Measurements from ENCODE around the gene OTOS. TPM values are rescaled to one million over a fixed set of nuclear protein-coding genes. Genes with fewer than 3 reads are reported as not detected.

Gene OTOS
- total RNA-seq, 2 experiments from 2014 or later: not detected

DNA sequence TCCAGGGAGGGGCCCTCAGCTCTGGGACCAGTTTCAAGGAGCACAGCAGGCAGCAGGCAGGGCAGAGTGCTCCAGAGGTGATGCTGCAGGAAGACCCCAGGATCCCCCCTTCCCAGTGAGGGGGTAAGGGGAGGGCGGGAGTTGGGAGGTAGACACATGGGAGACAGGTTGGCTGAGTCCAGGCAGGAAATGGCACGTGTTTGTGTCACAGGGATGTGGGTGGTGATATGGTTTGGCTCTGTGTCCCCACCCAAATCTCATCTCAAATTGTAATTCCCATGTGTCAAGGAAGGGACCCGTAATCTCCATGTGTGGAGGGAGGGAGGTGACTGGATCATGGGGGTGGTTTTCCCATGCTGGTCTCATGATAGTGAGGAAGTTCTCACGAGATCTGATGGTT is 25.2 kb upstream of the OTOS start:
- ChIA-PET CTCF (no interaction called here), POLR2A (no interaction called here)
- no peak for ATAC-seq
- Mint-ChIP-seq H3K4me1 (ENCODE audit: low read depth) (no peaks in the 10 kb centered on the region), H3K9me3 (no peaks in the 10 kb centered on the region), H3K4me3 (no peak overlapping the region), H3K27ac (no peak overlapping the region), H3K27me3 (peaks cover 6% of the 10 kb centered on the region), H3K36me3 (ENCODE audit: low read depth) (no peaks in the 10 kb centered on the region)
- DNase-seq: no peak
- intact Hi-C loops (cut with micrococcal nuclease): no loop called here
- TF ChIP-seq, protein P1, sequence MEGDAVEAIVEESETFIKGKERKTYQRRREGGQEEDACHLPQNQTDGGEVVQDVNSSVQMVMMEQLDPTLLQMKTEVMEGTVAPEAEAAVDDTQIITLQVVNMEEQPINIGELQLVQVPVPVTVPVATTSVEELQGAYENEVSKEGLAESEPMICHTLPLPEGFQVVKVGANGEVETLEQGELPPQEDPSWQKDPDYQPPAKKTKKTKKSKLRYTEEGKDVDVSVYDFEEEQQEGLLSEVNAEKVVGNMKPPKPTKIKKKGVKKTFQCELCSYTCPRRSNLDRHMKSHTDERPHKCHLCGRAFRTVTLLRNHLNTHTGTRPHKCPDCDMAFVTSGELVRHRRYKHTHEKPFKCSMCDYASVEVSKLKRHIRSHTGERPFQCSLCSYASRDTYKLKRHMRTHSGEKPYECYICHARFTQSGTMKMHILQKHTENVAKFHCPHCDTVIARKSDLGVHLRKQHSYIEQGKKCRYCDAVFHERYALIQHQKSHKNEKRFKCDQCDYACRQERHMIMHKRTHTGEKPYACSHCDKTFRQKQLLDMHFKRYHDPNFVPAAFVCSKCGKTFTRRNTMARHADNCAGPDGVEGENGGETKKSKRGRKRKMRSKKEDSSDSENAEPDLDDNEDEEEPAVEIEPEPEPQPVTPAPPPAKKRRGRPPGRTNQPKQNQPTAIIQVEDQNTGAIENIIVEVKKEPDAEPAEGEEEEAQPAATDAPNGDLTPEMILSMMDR (IDR thresholded peaks at IDR 0.05): no peak

- ChIA-PET POLR2A (interaction anchor here (0.6 kb wide), 1 partner anchor 99 kb away, joined by 3 read pairs; no protein-coding TSS in a partner anchor), CTCF (no interaction called here)
- intact Hi-C loops (cut with micrococcal nuclease): no loop called here
- H3K4me1 Mint-ChIP-seq (ENCODE audit: low read depth): no peaks in the 10 kb centered on the region
- H3K27ac Mint-ChIP-seq: no peak overlapping the region
- ATAC-seq (no peak), DNase-seq (no peak)
- no peak overlapping the region for H3K4me3 Mint-ChIP-seq
- no peaks in the 10 kb centered on the region for H3K9me3 Mint-ChIP-seq
- peaks cover 6% of the 10 kb centered on the region for H3K27me3 Mint-ChIP-seq
- H3K36me3 Mint-ChIP-seq (ENCODE audit: low read depth): no peaks in the 10 kb centered on the region
- TF ChIP-seq, protein P1 (IDR thresholded peaks at IDR 0.05): no peak
Observed at GRCh38 chr2:240165034-240165433, 24.6 kb upstream of the OTOS start.

- Mint-ChIP-seq H3K9me3 (no peaks in the 10 kb centered on the region), H3K27ac (no peak overlapping the region), H3K4me1 (ENCODE audit: low read depth) (no peaks in the 10 kb centered on the region), H3K27me3 (peaks cover 6% of the 10 kb centered on the region), H3K4me3 (no peak overlapping the region), H3K36me3 (ENCODE audit: low read depth) (no peaks in the 10 kb centered on the region)
- no peak for DNase-seq
- ChIA-PET POLR2A (interaction anchor here (0.6 kb wide), 1 partner anchor 100 kb away, joined by 3 read pairs; no protein-coding TSS in a partner anchor), CTCF (no interaction called here)
- ATAC-seq: no peak
- intact Hi-C loops (cut with micrococcal nuclease): no loop called here
- TF ChIP-seq, protein P1 (IDR thresholded peaks at IDR 0.05): no peak
Observed at GRCh38 chr2:240164586-240164985, 24.1 kb upstream of the OTOS start.

GRCh38 chr2:240163844-240164574 is 23.6 kb upstream of the OTOS start:
- ChIA-PET POLR2A (no interaction called here), CTCF (no interaction called here)
- no peak for ATAC-seq
- DNase-seq: no peak
- Mint-ChIP-seq H3K4me1 (ENCODE audit: low read depth) (no peaks in the 10 kb centered on the region), H3K27ac (no peak overlapping the region), H3K27me3 (peaks cover 6% of the 10 kb centered on the region), H3K9me3 (no peaks in the 10 kb centered on the region), H3K4me3 (no peak overlapping the region), H3K36me3 (ENCODE audit: low read depth) (no peaks in the 10 kb centered on the region)
- TF ChIP-seq, protein P1 (IDR thresholded peaks at IDR 0.05): no peak
- intact Hi-C loops (cut with micrococcal nuclease): no loop called here

DNA sequence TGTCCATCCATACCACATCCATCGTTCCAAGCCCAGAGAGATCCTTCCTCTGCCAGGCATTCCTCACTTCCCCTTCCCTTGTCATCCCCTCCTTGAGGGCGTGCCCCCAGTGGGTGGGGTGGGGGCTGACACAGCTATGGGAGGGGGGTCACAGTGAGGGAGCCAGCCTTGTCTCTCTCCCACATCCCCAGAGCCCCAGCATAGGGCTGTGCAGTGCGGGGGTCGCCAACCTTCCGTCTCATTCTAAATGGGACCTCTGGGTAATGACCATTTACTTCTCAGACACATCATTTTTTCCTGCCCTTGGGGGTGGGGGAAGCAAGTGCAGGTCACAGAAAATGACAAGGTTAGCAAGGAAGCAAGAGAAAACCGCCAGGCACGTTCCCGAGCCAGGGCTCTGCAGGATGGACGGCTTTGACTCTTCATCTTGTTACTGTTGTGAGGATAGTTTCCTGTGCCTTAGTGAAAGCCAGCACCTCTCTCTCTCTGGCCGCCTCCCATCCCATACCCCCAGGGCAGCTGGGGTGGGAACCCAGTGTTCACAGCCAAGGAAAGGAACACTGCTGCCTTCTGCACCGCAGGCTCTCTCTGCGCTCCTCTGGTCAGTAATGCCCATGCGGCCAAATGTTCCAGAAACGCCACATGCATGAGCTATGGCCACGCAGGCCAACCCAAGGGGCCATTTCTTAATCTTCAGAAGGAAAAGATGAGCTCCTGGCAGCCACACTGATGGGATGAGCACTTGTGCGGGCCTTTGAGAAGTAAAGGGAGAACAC is 22.7 kb upstream of the OTOS start:
- TF ChIP-seq, protein P1 (IDR thresholded peaks at IDR 0.05): no peak
- Mint-ChIP-seq H3K36me3 (ENCODE audit: low read depth) (no peaks in the 10 kb centered on the region), H3K27ac (no peak overlapping the region), H3K4me3 (no peak overlapping the region), H3K4me1 (ENCODE audit: low read depth) (no peaks in the 10 kb centered on the region), H3K9me3 (no peaks in the 10 kb centered on the region), H3K27me3 (peaks cover 5% of the 10 kb centered on the region)
- intact Hi-C loops (cut with micrococcal nuclease): no loop called here
- POLR2A ChIA-PET: no interaction called here
- no peak for ATAC-seq
- CTCF ChIA-PET: no interaction called here
- DNase-seq: no peak
